BLaER1 (cell line): ENCODE results near the gene TERB1.
A peak's percentile ranks its signal among the peaks of the same experiment; 100 is the strongest.

Source experiments
- H3K27ac ChIP-seq: shearing (Covaris generic); formaldehyde crosslinking; 2 replicates; pipeline ENCODE4 v1.8.1; 2022
- H3K27me3 ChIP-seq: shearing (Covaris generic); formaldehyde crosslinking; 2 replicates; pipeline ENCODE4 v1.8.1; 2022
- H3K36me3 ChIP-seq: shearing (Covaris generic); formaldehyde crosslinking; 2 replicates; pipeline ENCODE4 v1.8.1; 2022
- H3K4me1 ChIP-seq: shearing (Covaris generic); formaldehyde crosslinking; 2 replicates; pipeline ENCODE4 v1.8.1; 2022
- H3K4me2 ChIP-seq: shearing (Covaris generic); formaldehyde crosslinking; 2 replicates; pipeline ENCODE4 v1.8.1; 2022
- H3K4me3 ChIP-seq: shearing (Covaris generic); formaldehyde crosslinking; 2 replicates; pipeline ENCODE4 v1.8.1; 2022
- H3K9ac ChIP-seq: shearing (Covaris generic); formaldehyde crosslinking; 2 replicates; pipeline ENCODE4 v1.8.1; 2022
- H3K9me3 ChIP-seq: shearing (Covaris generic); formaldehyde crosslinking; 2 replicates; pipeline ENCODE4 v1.8.1; 2022
- H4K20me1 ChIP-seq: shearing (Covaris generic); formaldehyde crosslinking; 2 replicates; pipeline ENCODE4 v1.8.1; 2022
- Cebpa-rat ChIP-seq: shearing (Covaris generic); IDR thresholded peaks from 2 replicates; pipeline ENCODE4 v1.8.1; 2022

The TERB1 gene

DNA sequence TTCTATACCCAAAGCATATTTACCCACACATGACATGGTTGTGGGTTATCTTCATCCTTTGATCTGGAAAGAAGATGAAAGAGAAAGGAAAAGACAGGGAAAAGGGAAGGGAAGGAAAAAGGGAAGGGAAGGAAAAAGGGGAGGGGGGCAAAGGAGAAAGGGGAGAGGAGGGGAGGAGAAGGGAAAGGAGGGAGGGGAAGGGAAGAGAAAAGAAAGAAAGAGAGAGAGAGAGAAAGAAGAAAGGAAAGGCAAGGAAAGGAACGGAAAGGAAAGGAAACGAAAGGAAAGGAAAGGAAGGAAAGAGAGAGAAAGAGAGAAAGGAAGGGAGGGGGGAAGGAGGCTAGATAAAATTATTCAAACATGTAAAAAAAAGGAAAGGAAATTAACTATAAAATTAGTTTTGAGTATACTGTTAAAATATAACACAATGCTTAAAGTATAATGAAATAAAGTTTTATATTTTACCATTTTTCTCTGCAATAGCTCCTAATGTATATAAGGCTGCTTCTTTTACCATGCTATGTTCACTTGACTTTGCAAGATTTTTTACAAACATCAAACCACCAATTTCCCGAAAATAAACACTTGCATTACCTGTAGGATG, 11.2 kb downstream of the TERB1 start:
- H3K9ac ChIP-seq, result no peak overlapping the region
- H4K20me1 ChIP-seq, result no peaks in the 10 kb centered on the region
- no peak overlapping the region for H3K27ac ChIP-seq
- TF ChIP-seq Cebpa-rat, result no peak
- H3K36me3 ChIP-seq, result no peaks in the 10 kb centered on the region
- H3K4me2 ChIP-seq, result no peak overlapping the region
- H3K4me3 ChIP-seq, result no peak overlapping the region
- peaks cover 7% of the 10 kb centered on the region for H3K4me1 ChIP-seq
- no peaks in the 10 kb centered on the region for H3K9me3 ChIP-seq
- no peaks in the 10 kb centered on the region for H3K27me3 ChIP-seq

DNA sequence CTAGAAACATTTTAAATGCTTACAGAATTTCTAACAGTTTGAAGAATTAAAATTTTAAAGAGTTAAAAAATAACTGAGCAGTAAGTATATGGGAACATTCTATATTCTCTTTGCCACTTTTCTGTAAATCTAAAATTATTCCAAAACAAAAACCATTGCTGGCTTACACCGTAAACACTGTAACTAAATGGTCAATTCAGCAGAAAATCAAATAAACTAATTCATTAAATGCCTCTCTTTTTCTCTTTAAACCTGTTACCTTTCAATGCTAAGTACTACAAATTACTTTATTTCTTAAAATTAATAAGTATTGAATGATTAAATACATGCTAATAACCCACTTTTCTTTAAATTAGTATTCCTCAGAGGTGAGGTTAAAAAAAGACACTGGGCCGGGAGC, 14.0 kb downstream of the TERB1 start:
- no peak for TF ChIP-seq Cebpa-rat
- Histone ChIP-seq H3K4me3 (no peak overlapping the region), H3K9ac (no peak overlapping the region), H3K9me3 (no peaks in the 10 kb centered on the region), H4K20me1 (no peaks in the 10 kb centered on the region), H3K4me1 (peaks cover 7% of the 10 kb centered on the region), H3K27ac (no peak overlapping the region), H3K36me3 (no peaks in the 10 kb centered on the region), H3K27me3 (no peaks in the 10 kb centered on the region), H3K4me2 (no peak overlapping the region)

DNA sequence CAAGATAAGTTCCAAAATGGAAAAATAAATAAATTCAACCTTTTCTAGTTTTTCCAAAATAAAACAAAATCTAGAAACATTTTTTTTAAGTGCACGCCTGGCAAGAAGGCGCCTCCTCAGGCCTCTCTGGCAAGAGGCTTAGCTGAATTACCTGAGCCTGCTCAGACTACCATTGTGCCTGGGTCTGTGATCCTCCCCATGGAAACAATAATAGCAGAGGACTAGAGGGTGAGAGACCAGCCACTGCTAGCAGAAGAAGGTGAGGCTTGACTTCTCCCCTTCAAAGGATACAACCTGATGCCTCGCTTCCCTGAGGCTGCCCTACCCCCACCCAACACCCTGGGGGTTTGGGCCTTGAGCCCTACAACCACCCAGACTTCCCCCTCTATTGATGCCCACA, 14.8 kb downstream of the TERB1 start:
- H4K20me1 ChIP-seq, result no peaks in the 10 kb centered on the region
- H3K4me1 ChIP-seq, result peaks cover 7% of the 10 kb centered on the region
- H3K27me3 ChIP-seq, result no peaks in the 10 kb centered on the region
- no peaks in the 10 kb centered on the region for H3K9me3 ChIP-seq
- H3K4me3 ChIP-seq, result no peak overlapping the region
- H3K9ac ChIP-seq, result no peak overlapping the region
- no peaks in the 10 kb centered on the region for H3K36me3 ChIP-seq
- no peak overlapping the region for H3K27ac ChIP-seq
- H3K4me2 ChIP-seq, result peak overlapping the region; percentile 20; the same call in 1 of the 2 replicates
- TF ChIP-seq Cebpa-rat, result no peak

DNA sequence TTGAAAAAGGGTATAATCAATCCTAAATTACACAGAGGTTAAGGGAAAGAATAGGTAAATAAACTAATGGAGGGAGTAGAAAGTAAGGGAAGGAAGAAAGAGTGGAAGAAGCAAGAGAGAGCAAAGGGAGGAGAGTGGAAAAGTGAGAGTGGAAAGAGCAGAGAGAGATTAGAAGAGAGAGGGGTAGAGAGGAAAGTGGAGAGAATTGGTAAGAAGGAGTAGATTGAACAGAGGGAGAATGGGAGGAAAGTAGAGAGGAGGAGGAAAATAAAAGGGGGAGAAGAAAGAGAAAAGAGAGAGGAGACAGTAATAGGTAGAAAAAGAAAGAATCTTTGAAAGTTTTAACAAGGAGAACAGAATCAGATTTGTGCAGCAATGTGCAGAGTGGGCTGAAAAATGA, 24.9 kb downstream of the TERB1 start:
- no peaks in the 10 kb centered on the region for H3K4me1 ChIP-seq
- H3K9me3 ChIP-seq, result no peaks in the 10 kb centered on the region
- no peak overlapping the region for H3K27ac ChIP-seq
- H3K4me2 ChIP-seq, result no peak overlapping the region
- no peak overlapping the region for H3K9ac ChIP-seq
- H3K4me3 ChIP-seq, result no peak overlapping the region
- no peaks in the 10 kb centered on the region for H3K36me3 ChIP-seq
- no peak for TF ChIP-seq Cebpa-rat
- H4K20me1 ChIP-seq, result no peaks in the 10 kb centered on the region
- H3K27me3 ChIP-seq, result no peaks in the 10 kb centered on the region

DNA sequence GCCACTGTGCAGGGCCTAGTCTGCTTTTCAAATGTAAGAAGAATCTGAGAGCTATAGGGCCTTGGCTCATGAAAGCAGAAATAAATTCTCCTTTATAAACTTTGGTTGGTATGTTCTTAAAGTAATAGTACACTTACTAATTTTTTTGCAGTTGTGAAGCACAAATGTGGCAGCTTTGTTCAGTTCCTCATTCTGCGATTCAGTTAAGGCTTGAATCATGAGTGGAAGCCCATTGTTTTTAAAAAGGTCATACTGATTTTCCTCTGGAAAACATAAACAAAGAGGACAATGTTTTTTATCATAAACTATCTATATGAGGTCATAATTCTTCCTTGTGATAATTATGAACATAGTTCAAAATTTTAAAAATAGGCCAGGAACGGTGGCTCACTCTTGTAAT, 26.4 kb downstream of the TERB1 start:
- Histone ChIP-seq H4K20me1 (no peaks in the 10 kb centered on the region), H3K27ac (no peak overlapping the region)
- no peak for TF ChIP-seq Cebpa-rat

DNA sequence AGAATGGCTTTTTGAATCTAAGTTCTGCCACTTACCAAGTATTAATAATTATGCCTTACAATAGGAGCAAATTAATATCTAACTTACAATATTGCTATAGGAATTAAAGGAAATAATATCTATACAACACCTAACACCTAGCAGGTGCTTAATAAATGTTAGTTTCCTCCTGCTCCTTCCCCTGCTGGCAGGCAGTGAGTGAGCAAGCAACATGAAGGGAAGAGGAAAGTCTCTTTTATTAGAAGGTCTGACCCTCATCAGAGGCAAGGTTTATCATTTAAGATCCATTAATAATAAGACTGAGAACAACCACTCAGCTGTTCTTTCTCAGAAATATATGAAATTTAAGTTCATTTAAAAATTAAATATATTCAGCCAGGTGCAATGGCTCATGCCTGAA, 43.3 kb downstream of the TERB1 start:
- no peaks in the 10 kb centered on the region for H3K4me1 ChIP-seq
- TF ChIP-seq Cebpa-rat, result no peak
- H4K20me1 ChIP-seq, result no peaks in the 10 kb centered on the region
- H3K27ac ChIP-seq, result no peak overlapping the region
- no peaks in the 10 kb centered on the region for H3K36me3 ChIP-seq
- H3K9me3 ChIP-seq, result no peaks in the 10 kb centered on the region
- no peak overlapping the region for H3K4me2 ChIP-seq
- H3K27me3 ChIP-seq, result no peaks in the 10 kb centered on the region; the same call in 1 of the 2 replicates
- no peak overlapping the region for H3K4me3 ChIP-seq
- H3K9ac ChIP-seq, result no peak overlapping the region

More for the DNA sequence above, 26.4 kb downstream of the TERB1 start:
- no peaks in the 10 kb centered on the region for H3K36me3 ChIP-seq
- H3K9ac ChIP-seq, result no peak overlapping the region
- peaks cover 5% of the 10 kb centered on the region; the same call in 1 of the 2 replicates for H3K4me1 ChIP-seq
- no peaks in the 10 kb centered on the region for H3K27me3 ChIP-seq
- H3K4me2 ChIP-seq, result no peak overlapping the region
- no peaks in the 10 kb centered on the region for H3K9me3 ChIP-seq
- no peak overlapping the region for H3K4me3 ChIP-seq

DNA sequence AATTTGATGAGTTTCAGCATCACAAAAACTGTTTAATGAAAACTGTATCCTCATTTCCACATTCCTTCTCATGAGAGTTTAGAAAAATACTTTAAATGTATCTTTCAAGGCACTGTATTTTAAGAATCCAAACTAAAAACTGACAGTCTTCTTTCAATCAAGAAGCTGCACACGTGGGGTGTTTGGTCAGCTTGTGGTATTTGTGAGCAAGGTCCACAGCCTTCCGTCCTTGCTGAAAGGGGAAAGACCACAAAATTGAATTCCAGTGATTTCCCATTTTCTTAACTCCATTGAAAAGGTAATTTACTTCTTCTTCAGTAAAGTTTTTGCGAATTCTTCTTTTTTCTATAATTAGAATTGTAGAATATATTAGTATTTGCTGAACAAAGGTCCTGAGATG, 46.6 kb downstream of the TERB1 start:
- H3K4me1 ChIP-seq, result peaks cover 16% of the 10 kb centered on the region

DNA sequence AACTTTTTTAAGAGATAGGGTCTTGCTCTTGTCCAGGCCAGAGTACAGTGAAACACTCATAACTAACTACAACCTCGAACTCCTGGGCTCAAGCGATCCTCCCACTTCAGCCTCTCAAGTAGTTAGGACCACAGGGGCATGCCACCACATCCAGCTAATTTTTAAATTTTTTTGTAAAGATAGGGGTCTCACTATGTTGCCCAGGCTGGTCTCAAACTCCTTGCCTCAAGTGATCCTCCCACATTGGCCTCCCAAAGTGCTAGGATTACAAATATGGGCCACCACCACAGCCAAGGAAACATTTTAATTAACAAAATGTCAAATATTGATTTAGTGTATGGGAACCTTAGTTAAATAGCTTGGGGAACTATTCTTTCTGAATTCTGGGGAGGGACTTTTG, 47.2 kb downstream of the TERB1 start:
- Histone ChIP-seq H3K4me3 (no peak overlapping the region), H3K36me3 (peaks cover 6% of the 10 kb centered on the region), H3K27ac (no peak overlapping the region), H3K9me3 (no peaks in the 10 kb centered on the region), H3K4me2 (no peak overlapping the region), H3K4me1 (peaks cover 22% of the 10 kb centered on the region), H3K9ac (no peak overlapping the region), H3K27me3 (peaks cover 10% of the 10 kb centered on the region), H4K20me1 (peaks cover 20% of the 10 kb centered on the region)
- no peak for TF ChIP-seq Cebpa-rat

More for the DNA sequence above, 46.6 kb downstream of the TERB1 start:
- TF ChIP-seq Cebpa-rat, result no peak
- Histone ChIP-seq H3K36me3 (0 out of 2 replicates have a peak, but pooled peaks cover 4% of the 10 kb centered on the region), H3K9ac (no peak overlapping the region), H3K27ac (no peak overlapping the region), H4K20me1 (peaks cover 14% of the 10 kb centered on the region), H3K4me2 (no peak overlapping the region), H3K9me3 (no peaks in the 10 kb centered on the region), H3K27me3 (peaks cover 10% of the 10 kb centered on the region), H3K4me3 (no peak overlapping the region)

DNA sequence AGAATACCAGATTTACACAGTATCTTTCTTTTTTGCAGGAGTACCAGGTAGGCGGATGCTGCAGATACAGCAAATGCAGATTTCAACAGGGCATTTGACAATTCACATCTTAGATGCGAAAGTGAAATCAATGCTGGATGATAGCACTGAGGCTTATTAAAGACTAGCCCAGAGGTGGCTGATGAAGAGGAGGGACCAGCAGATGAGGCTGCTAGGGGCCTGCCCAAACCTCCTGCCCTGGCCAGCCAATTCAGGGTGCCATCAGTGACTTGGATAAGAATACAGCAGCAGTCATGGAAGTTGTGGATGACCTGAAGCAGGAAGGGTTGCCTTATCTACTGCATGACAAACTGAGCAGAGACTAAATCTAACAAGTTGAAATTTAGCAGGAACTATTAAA, 48.4 kb downstream of the TERB1 start:
- Histone ChIP-seq H3K27me3 (peaks cover 10% of the 10 kb centered on the region), H3K9ac (no peak overlapping the region), H3K27ac (no peak overlapping the region), H4K20me1 (peaks cover 32% of the 10 kb centered on the region), H3K4me1 (peaks cover 31% of the 10 kb centered on the region), H3K36me3 (peaks cover 18% of the 10 kb centered on the region), H3K4me2 (no peak overlapping the region), H3K4me3 (no peak overlapping the region), H3K9me3 (no peaks in the 10 kb centered on the region)
- no peak for TF ChIP-seq Cebpa-rat

DNA sequence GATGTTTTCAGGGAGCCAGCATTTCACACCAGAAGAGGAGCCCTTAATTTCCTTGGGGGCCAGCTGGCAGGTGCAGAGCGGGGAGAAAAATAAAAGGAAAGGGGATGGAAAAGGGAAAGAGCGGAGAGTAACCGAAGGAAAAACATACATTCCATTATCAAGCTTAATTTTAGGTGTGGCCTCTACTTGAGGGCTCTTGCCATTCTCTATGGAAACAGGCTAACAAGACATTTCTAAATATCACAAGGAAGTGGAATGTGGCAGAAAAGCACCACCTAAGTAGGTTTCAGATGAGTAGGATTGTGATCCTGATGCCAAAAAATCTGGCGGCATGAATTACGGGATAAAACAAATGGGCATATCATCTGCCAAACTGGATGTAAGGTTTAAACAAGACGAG, 49.0 kb downstream of the TERB1 start:
- Histone ChIP-seq H3K27me3 (peaks cover 10% of the 10 kb centered on the region), H3K9me3 (no peaks in the 10 kb centered on the region), H3K4me3 (no peak overlapping the region), H4K20me1 (peaks cover 37% of the 10 kb centered on the region), H3K9ac (no peak overlapping the region), H3K36me3 (peaks cover 24% of the 10 kb centered on the region), H3K4me1 (peaks cover 37% of the 10 kb centered on the region), H3K4me2 (peak overlapping the region; percentile 97), H3K27ac (no peak overlapping the region)
- no peak for TF ChIP-seq Cebpa-rat

DNA sequence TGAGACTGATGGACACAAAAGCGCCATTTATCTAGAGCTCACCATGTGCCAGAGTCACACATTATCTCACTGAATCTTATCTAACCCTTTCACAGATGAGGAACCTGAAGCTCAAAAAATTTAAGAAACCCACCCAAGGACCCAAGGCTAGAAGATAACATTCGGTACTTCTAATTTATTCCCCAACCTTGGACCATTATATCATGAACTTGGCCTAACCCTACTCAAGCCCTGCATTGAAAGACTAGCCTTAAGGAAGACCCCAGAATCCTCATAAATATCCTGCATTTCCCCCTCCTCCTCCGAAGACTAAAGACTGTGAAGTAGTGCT, 49.4 kb downstream of the TERB1 start:
- peak overlapping the region; percentile 98 for H3K9ac ChIP-seq

More for the DNA sequence above, 49.4 kb downstream of the TERB1 start:
- H3K27me3 ChIP-seq, result peaks cover 10% of the 10 kb centered on the region
- TF ChIP-seq Cebpa-rat, result no peak
- peaks cover 28% of the 10 kb centered on the region for H3K36me3 ChIP-seq
- peak overlapping the region; percentile 97 for H3K27ac ChIP-seq
- H3K4me1 ChIP-seq, result peaks cover 41% of the 10 kb centered on the region
- peaks cover 42% of the 10 kb centered on the region for H4K20me1 ChIP-seq
- H3K4me3 ChIP-seq, result peak overlapping the region; percentile 100
- H3K4me2 ChIP-seq, result peak overlapping the region; percentile 97
- no peaks in the 10 kb centered on the region for H3K9me3 ChIP-seq
